Upper lobe of right lung (tissue), 1 donor: ENCODE data around the gene ADNP. TPM values are rescaled to one million over a fixed set of nuclear protein-coding genes. Genes with fewer than 3 reads are reported as not detected.

ENCODE experiments used
- ATAC-seq: fragments of 200-7000 bp; cut with Tn5 transposase; one replicate; pipeline ENCODE4 v1.9.1; 2020; ENCODE audit warnings: mild to moderate bottlenecking, moderate library complexity
- DNase-seq: peaks from one replicate; pipeline ENCODE4 v3.0.0-alpha.2; 2020
- H3K27ac ChIP-seq: fragments of 200-600 bp; one replicate; pipeline ENCODE4 v1.8.0; 2022
- H3K27me3 ChIP-seq: fragments of 200-600 bp; one replicate; pipeline ENCODE4 v1.8.0; 2022; ENCODE audit warnings: mild to moderate bottlenecking
- H3K36me3 ChIP-seq: fragments of 200-600 bp; one replicate; pipeline ENCODE4 v1.8.0; 2022
- H3K4me1 ChIP-seq: fragments of 200-600 bp; one replicate; pipeline ENCODE4 v1.8.0; 2022
- H3K4me3 ChIP-seq: fragments of 200-600 bp; one replicate; pipeline ENCODE4 v1.8.0; 2022; ENCODE audit warnings: mild to moderate bottlenecking
- H3K9me3 ChIP-seq: fragments of 200-600 bp; one replicate; pipeline ENCODE4 v1.8.0; 2022
- CTCF ChIP-seq: fragments of 200-600 bp; IDR thresholded peaks from one replicate; pipeline ENCODE4 v1.8.0; 2022; ENCODE audit warnings: antibody characterized with exemption
- intact Hi-C: fragments of 100-400 bp; cut with DNase I; formaldehyde crosslinking; loops from one replicate; pipeline ENCODE4 v1.11.0; 2022
- total RNA-seq: library from RNA; stranded (reverse); fragmentation: NEBNext Ultra II Directional; extraction: Animal tissue kit (Norgen Biotek cat#: 25700); gene quantifications from one replicate; pipeline ENCODE4 v1.2.1, GENCODE V29; 2021
- donor health status: DM: no; HTN: yes; CAD: no; lungs with severe emphysema.

The ADNP gene
- total RNA-seq, 1 donor from 2014 or later: 54.1 TPM

DNA sequence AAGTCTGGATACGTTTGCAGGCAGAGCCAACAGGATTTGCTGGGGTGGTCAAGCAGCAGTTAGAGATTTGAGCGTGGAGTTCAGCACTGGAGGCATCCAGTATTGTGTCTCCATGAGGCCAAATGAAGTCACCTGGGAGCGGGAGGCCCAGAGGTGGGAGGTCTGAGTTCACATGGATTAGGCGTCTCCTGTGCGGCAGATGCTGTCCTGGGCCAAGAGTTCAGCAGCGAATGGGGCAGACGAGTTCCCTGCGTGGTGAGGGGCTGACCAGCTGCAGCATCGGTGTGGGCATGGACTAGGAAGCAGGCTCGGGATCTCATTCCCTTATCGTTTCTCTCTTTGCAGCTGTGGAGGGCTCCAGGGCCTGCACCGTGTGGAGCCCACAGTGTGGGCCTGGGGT is 70.2 kb downstream of the ADNP start:
- no peak for TF ChIP-seq CTCF
- no peaks in the 10 kb centered on the region for H3K9me3 ChIP-seq
- H3K27me3 ChIP-seq: no peaks in the 10 kb centered on the region
- H3K36me3 ChIP-seq: no peaks in the 10 kb centered on the region
- no peak overlapping the region for H3K4me3 ChIP-seq
- H3K27ac ChIP-seq: no peak overlapping the region
- no peaks in the 10 kb centered on the region for H3K4me1 ChIP-seq
- DNase-seq (no peak), ATAC-seq (no peak)
- intact Hi-C loops: no loop called here

DNA sequence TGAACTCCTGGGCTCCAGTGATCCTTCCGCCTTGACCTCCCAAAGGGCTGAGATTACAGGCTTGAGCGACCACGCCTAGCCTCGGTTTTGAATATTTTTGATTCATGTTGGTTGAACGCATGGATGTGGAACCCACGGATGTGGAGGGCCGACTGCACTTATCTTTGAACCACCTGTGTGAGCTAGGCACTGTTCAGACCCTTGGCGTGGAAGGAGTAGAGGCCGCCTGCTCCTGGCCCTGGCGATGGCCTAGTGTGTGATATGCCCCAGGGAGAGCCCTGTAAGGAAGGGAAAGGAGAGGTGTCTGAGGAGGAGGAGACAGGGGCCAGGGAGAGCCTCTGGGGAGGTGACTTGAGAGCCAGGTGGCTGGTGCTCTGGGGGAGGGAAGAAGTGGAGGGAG is 72.1 kb downstream of the ADNP start:
- H3K4me1 ChIP-seq: no peaks in the 10 kb centered on the region
- H3K4me3 ChIP-seq: no peak overlapping the region
- intact Hi-C loops: no loop called here
- no peaks in the 10 kb centered on the region for H3K9me3 ChIP-seq
- no peak overlapping the region for H3K27ac ChIP-seq
- H3K36me3 ChIP-seq: no peaks in the 10 kb centered on the region
- ATAC-seq (no peak), DNase-seq (no peak)
- H3K27me3 ChIP-seq: no peaks in the 10 kb centered on the region
- no peak for TF ChIP-seq CTCF

DNA sequence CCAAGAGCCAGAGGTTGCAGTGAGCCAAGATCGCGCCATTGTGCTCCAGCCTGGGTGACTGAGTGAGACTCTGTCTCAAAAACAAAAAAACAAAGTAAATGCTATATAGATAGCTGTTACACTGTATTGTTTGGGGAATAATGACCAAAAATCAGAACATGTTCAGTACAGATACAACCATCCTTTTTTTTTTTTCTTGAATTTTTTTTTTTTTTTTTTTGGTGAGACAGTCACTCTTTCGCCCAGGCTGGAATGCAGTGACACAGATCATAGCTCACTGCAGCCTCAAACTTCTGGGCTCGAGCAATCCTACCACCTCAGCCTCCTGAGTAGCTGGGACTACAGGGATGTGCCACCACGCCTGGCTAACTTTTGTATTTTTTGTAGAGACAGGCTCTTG is 72.7 kb downstream of the ADNP start:
- Histone ChIP-seq H3K9me3 (no peaks in the 10 kb centered on the region), H3K4me3 (no peak overlapping the region), H3K27ac (no peak overlapping the region), H3K36me3 (no peaks in the 10 kb centered on the region), H3K27me3 (no peaks in the 10 kb centered on the region), H3K4me1 (no peaks in the 10 kb centered on the region)
- DNase-seq: no peak
- TF ChIP-seq CTCF: no peak
- intact Hi-C loops: no loop called here
- ATAC-seq: no peak

GRCh38 chr20:50857348-50857747 is 73.9 kb downstream of the ADNP start:
- no peak for ATAC-seq

GRCh38 chr20:50856475-50857041 is 74.7 kb downstream of the ADNP start:
- Histone ChIP-seq H3K4me1 (no peaks in the 10 kb centered on the region), H3K27ac (no peak overlapping the region), H3K27me3 (no peaks in the 10 kb centered on the region), H3K4me3 (no peak overlapping the region), H3K9me3 (no peaks in the 10 kb centered on the region), H3K36me3 (no peaks in the 10 kb centered on the region)
- intact Hi-C loops: no loop called here
- no peak for TF ChIP-seq CTCF
- ATAC-seq: no peak
- DNase-seq: no peak

More at GRCh38 chr20:50857348-50857747, 73.9 kb downstream of the ADNP start:
- H3K36me3 ChIP-seq: no peaks in the 10 kb centered on the region
- H3K27ac ChIP-seq: no peak overlapping the region
- no peaks in the 10 kb centered on the region for H3K27me3 ChIP-seq
- H3K9me3 ChIP-seq: no peaks in the 10 kb centered on the region
- no peak for DNase-seq
- no peak overlapping the region for H3K4me3 ChIP-seq
- no peaks in the 10 kb centered on the region for H3K4me1 ChIP-seq
- no peak for TF ChIP-seq CTCF
- intact Hi-C loops: no loop called here
